Measurements from ENCODE around the gene MEF2C. TPM values are rescaled to one million over a fixed set of nuclear protein-coding genes. Genes with fewer than 3 reads are reported as not detected.

Gene MEF2C
- total RNA-seq, 2 donors from 2014 or later = 7.3 to 26.9 TPM

DNA sequence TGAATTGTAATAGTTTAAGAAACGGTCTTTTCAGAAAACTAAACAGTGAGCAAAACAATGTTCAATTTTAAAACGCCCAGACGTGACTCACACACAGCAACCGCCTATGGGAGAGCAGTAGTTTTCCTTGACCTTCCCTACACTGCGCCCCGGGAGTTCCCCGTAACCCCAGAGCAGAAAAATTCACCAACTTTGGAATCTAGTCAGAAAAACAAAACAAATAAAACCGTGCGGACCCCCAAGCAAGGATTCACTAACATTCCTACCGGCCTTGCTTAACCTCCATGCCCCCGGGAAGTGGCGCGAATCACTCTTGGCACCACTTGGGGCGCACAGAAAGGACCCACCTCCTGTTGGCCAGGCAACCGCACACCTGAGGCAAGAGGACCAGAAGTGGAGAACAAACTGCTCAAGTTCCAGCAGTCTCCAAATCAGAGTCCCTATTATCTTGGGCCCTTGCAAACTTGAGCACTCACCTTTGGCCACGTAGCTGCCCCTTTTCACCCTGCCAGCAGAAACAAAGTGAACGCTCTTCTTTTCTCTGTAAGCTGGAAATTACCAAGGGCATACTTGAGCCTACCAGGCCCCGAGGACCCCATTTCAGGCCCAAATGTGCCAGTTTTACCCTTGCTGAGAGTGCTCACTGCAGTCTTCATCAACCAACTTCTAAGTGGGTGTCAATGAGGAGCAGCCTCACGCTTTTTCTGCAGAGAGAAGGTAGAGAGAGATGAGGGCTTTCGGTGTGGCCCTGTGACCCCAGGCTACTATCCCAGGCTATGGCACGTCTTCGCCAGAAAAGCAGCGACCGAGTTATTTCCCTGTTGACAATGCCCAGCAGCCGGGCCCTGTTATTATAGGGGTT lies 189.7 kb downstream of the MEF2C start:
- TF ChIP-seq, protein P1, sequence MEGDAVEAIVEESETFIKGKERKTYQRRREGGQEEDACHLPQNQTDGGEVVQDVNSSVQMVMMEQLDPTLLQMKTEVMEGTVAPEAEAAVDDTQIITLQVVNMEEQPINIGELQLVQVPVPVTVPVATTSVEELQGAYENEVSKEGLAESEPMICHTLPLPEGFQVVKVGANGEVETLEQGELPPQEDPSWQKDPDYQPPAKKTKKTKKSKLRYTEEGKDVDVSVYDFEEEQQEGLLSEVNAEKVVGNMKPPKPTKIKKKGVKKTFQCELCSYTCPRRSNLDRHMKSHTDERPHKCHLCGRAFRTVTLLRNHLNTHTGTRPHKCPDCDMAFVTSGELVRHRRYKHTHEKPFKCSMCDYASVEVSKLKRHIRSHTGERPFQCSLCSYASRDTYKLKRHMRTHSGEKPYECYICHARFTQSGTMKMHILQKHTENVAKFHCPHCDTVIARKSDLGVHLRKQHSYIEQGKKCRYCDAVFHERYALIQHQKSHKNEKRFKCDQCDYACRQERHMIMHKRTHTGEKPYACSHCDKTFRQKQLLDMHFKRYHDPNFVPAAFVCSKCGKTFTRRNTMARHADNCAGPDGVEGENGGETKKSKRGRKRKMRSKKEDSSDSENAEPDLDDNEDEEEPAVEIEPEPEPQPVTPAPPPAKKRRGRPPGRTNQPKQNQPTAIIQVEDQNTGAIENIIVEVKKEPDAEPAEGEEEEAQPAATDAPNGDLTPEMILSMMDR (IDR thresholded peaks at IDR 0.05) = no peak
- intact Hi-C loops (cut with DNase I) = no loop called here

DNA sequence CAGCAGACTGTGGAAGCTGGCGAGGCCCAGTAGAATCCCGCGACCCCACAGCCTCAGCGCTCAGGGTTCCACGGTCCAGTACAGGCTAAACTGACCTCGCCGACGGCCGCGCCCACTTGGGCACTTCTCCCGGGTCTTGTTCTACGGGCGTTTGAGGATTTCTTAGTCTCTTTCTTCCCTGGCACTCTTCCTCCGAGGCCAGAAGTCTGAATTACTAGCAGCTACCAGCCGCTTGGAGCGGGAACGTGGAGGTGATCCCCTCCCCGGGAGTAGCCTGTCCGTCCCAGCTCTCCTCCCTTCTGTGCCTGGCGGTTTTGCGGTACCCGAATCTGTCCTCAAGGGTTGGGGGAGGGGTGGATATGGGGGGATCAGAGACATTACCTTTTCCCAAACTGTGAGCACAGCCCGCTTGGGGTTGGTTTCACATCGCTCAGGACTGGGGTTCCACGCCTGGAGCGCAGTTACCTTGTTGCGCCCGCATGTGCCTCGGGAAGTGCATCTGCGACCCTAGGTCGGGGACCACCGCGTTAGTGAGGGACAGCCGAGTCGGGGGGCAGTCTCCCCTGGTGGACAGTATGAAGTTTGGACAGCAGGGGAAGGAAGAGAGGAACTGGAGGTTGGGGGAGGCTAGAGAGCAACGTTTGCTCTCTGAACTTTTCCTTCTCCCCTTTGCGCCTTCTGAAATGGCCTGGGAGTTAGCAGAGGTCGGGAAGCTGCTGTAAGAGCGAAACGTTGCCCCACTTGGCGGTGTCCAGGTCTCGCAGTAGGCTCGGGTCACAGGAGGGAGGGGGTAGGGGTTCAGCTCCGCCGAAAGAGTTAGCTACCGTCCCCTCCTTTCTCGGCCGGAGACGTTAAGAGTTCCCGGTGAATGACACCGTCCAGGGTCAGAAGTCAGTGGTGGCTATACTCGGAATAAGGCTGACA lies 190.8 kb downstream of the MEF2C start:
- Histone ChIP-seq H3K36me3 (no peaks in the 10 kb centered on the region), H3K9ac (ENCODE audit: low read depth in 2 of 2, low read length in 2 of 2) (no peak overlapping the region), H3K9me3 (no peaks in the 10 kb centered on the region), H3K4me1 (no peaks in the 10 kb centered on the region), H3K27ac (no peak overlapping the region), H3K27me3 (peaks cover 98% of the 10 kb centered on the region), H3K4me3 (no peak overlapping the region)
- intact Hi-C loops (cut with DNase I) = no loop called here
- no peak for DNase-seq
- TF ChIP-seq, protein P1 (IDR thresholded peaks at IDR 0.05) = no peak

More for the DNA sequence above, 189.7 kb downstream of the MEF2C start:
- DNase-seq = no peak
- no peaks in the 10 kb centered on the region for H3K36me3 ChIP-seq
- H3K9me3 ChIP-seq = no peaks in the 10 kb centered on the region
- no peaks in the 10 kb centered on the region for H3K4me1 ChIP-seq
- H3K27me3 ChIP-seq = peaks cover 96% of the 10 kb centered on the region
- H3K4me3 ChIP-seq = no peak overlapping the region
- H3K27ac ChIP-seq = no peak overlapping the region
- no peak overlapping the region for H3K9ac ChIP-seq (ENCODE audit: low read depth in 2 of 2, low read length in 2 of 2)

- Histone ChIP-seq H3K9ac (ENCODE audit: low read depth in 2 of 2, low read length in 2 of 2) (no peak overlapping the region), H3K27ac (no peak overlapping the region)
Observed at GRCh38 chr5:88691230-88691582, 191.8 kb downstream of the MEF2C start.

DNA sequence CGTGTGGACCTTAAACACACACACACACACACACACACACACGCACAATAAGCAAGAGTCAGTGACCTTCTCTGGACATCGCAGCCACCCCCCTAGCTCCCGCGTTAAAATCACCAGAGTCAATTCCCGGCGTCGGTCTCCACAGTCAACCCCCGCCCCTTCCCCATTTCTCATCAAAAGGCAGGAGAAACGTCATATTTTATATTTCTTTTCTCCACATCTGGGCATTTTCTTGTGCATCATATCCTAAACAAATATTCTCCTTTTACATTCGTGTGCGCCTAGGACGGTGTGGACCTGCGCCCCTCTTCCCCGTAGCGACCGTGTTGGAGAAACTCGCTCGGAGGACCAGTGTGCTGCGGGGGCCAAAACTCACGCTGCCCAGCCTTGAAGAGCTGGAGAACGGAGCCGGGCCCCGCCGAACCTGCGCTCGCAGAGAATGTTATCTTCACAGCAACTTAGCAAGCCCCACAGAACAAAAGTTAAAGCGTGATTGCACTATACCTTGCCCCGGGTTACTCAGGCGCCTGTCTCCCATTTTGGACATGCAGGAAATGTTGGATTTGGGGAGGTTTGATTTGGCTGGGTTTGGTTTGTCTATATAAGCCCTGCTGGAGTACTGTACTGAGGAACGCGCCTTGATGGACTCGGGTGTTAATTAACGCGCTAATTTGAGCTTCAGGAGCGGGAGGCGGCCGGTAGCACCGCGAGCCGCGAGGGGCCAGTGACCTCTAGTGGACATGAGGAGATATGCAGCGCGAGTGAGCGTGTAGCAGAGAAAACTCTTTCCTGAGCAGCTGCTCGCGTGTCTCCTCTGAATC lies 192.4 kb downstream of the MEF2C start:
- no peaks in the 10 kb centered on the region for H3K4me1 ChIP-seq
- TF ChIP-seq, protein P1 (IDR thresholded peaks at IDR 0.05) = peak; percentile 90
- peak; percentile 70 for DNase-seq
- intact Hi-C loops (cut with DNase I) = no loop called here
- no peak overlapping the region for H3K9ac ChIP-seq (ENCODE audit: low read depth in 2 of 2, low read length in 2 of 2)
- H3K36me3 ChIP-seq = no peaks in the 10 kb centered on the region
- H3K4me3 ChIP-seq = no peak overlapping the region
- no peaks in the 10 kb centered on the region for H3K9me3 ChIP-seq
- H3K27me3 ChIP-seq = peaks cover 96% of the 10 kb centered on the region
- H3K27ac ChIP-seq = no peak overlapping the region

More at GRCh38 chr5:88691230-88691582, 191.8 kb downstream of the MEF2C start:
- TF ChIP-seq, protein P1 (IDR thresholded peaks at IDR 0.05) = no peak
- H3K4me1 ChIP-seq = no peaks in the 10 kb centered on the region
- DNase-seq = no peak
- H3K36me3 ChIP-seq = no peaks in the 10 kb centered on the region
- H3K9me3 ChIP-seq = no peaks in the 10 kb centered on the region
- no peak overlapping the region for H3K4me3 ChIP-seq
- intact Hi-C loops (cut with DNase I) = no loop called here
- H3K27me3 ChIP-seq = peaks cover 98% of the 10 kb centered on the region
